ENCODE measurements around the gene RAB3D. TPM values are rescaled to one million over a fixed set of nuclear protein-coding genes. Genes with fewer than 3 reads are reported as not detected.

Gene RAB3D
- total and polyA plus RNA-seq, 2 of the 4 experiments (the other 2 are of a cell fraction): 4.8 to 5.5 TPM

GRCh38 chr19:11380653-11381537, 41.4 kb upstream of the RAB3D start (continued):
- TF ChIP-seq SMC3 (IDR thresholded peaks at IDR 0.05; ENCODE audit: low read depth, low read length) (peak; percentile 28; the same call in 1 of the 2 replicates), CHD1 (IDR thresholded peaks at IDR 0.05; ENCODE audit: low read depth, low read length) (no peak), RAD21 (IDR thresholded peaks at IDR 0.05; ENCODE audit: low read length) (peak; percentile 43; the same call in 1 of the 2 replicates)

GRCh38 chr19:11379857-11380350, 40.4 kb upstream of the RAB3D start:
- Histone ChIP-seq H2AFZ (replicated peaks; ENCODE audit: low read length, poor library complexity) (no peak overlapping the region), H3K23ac (ENCODE audit: low read depth, low read length) (peak overlapping the region; percentile 41; the same call in 1 of the 2 replicates), H3K4me2 (ENCODE audit: low read depth, low read length) (no peak overlapping the region), H3K14ac (replicated peaks; ENCODE audit: low read depth, low read length) (no peak overlapping the region), H3K4me3 (ENCODE audit: insufficient read depth, low read depth, low read length) (no peak overlapping the region), H2BK20ac (ENCODE audit: low read depth, low read length) (no peak overlapping the region), H2BK15ac (ENCODE audit: low read depth, low read length) (no peak overlapping the region; the same call in 2 of the 3 replicates), H3K4ac (ENCODE audit: low read depth, low read length) (peak overlapping the region; percentile 29; the same call in 1 of the 2 replicates), H3K18ac (ENCODE audit: low read depth, low read length) (no peak overlapping the region), H2AK5ac (ENCODE audit: low read depth, low read length) (peak overlapping the region; percentile 66), H3K27ac (ENCODE audit: insufficient read depth, low read length) (no peak overlapping the region), H3K79me1 (ENCODE audit: low read depth in 1 of 2, low read length in 2 of 2) (peaks cover 8 to 33% of the 10 kb centered on the region in 2 experiments), H3K27me3 (ENCODE audit: control insufficient read depth, insufficient read depth, low read length) (no peaks in the 10 kb centered on the region; the same call in 1 of the 2 replicates), H4K8ac (ENCODE audit: low read depth in 2 of 2, low read length in 2 of 2) (peak overlapping the region in 1 of 2 experiments; percentile 45; a peak in 1 of 4 replicates), H2BK5ac (ENCODE audit: low read depth, low read length, poor library complexity, severe bottlenecking) (no peak overlapping the region), H4K91ac (ENCODE audit: insufficient read depth, low read depth, low read length) (no peak overlapping the region), H2AK9ac (replicated peaks; ENCODE audit: low read depth, low read length, poor library complexity) (peak overlapping the region; percentile 66), H4K20me1 (ENCODE audit: insufficient read depth, low read length) (peaks cover 11% of the 10 kb centered on the region; the same call in 1 of the 2 replicates), H3K9me1 (ENCODE audit: insufficient read depth, low read length) (peaks cover 29% of the 10 kb centered on the region), H3K9ac (ENCODE audit: low read depth, low read length) (no peak overlapping the region), H3K36me3 (ENCODE audit: control insufficient read depth, insufficient read depth, low read length) (no peaks in the 10 kb centered on the region), H2BK120ac (ENCODE audit: low read depth, low read length) (no peak overlapping the region), H3K56ac (ENCODE audit: extremely low read depth, insufficient read depth, low read length) (no peak overlapping the region), H3K9me3 (ENCODE audit: control insufficient read depth, insufficient read depth, low read length) (no peaks in the 10 kb centered on the region), H3K4me1 (ENCODE audit: control insufficient read depth, insufficient read depth, low read length) (peaks cover 27% of the 10 kb centered on the region), H4K5ac (ENCODE audit: low read depth, low read length) (no peak overlapping the region)
- dilution Hi-C loops (cut with HindIII; ENCODE audit: low sequenced_read_pairs, unreplicated experiment) (no loop called here), in situ Hi-C loops (cut with MboI; ENCODE audit: low sequenced_read_pairs) (no loop called here), intact Hi-C loops (cut with micrococcal nuclease) (loop anchor here (1.0 to 5.0 kb wide), 3 partner anchors 42 to 103 kb away; no protein-coding TSS in a partner anchor)
- BruUV-seq (replicated peaks): no TSS peak
- ChIA-PET POLR2A (ENCODE audit: unreplicated experiment) (no interaction called here), CTCF (interaction anchor here (1.5 to 2.9 kb wide), 2 partner anchors 55 to 86 kb away, joined by 5 to 9 read pairs; partner anchors contain the start of genes ODAD3 and PRKCSH)
- ATAC-seq (ENCODE audit: low read depth) (no peak), DNase-seq (no peak)
- WGBS, 2 experiments (ENCODE audit: extremely low coverage in 2 of 2, insufficient read length in 1 of 2): 92% methylated on average over 4 of the region's 7 CpGs; no CpG with 5 or more reads in 1 of the 2 experiments
- TF ChIP-seq RAD21 (IDR thresholded peaks at IDR 0.05; ENCODE audit: low read length): no peak
- TF ChIP-seq CHD1 (IDR thresholded peaks at IDR 0.05; ENCODE audit: low read depth, low read length): no peak
- no peak for TF ChIP-seq BHLHE40 (IDR thresholded peaks at IDR 0.05; ENCODE audit: low read depth, low read length)
- TF ChIP-seq NFE2L2 (IDR thresholded peaks at IDR 0.05; ENCODE audit: low read depth, low read length): no peak
- no peak for TF ChIP-seq ELK1 (IDR thresholded peaks at IDR 0.05; ENCODE audit: borderline replicate concordance, low read depth, low read length)
- no peak for TF ChIP-seq CTCF (conservative IDR thresholded peaks at IDR 0.05; ENCODE audit: low read depth, low read length)
- no peak for TF ChIP-seq USF2 (IDR thresholded peaks at IDR 0.05; ENCODE audit: low read depth, low read length)
- no peak for TF ChIP-seq RFX5 (IDR thresholded peaks at IDR 0.05; ENCODE audit: low read depth, low read length)
- no peak for TF ChIP-seq MAFK (IDR thresholded peaks at IDR 0.05; ENCODE audit: low read depth, low read length)
